Kidney capillary endothelial cell (primary cell): Measurements from ENCODE around the gene TSSC4.

Source experiments
- DNase-seq: peaks from one replicate; pipeline ENCODE4 v3.0.0-alpha.2; 2018; ENCODE audit warnings: low spot score

Gene TSSC4

GRCh38 chr11:2448661-2449547 is 48.4 kb downstream of the TSSC4 start:
- DNase-seq: no peak

- no peak for DNase-seq
Observed at GRCh38 chr11:2449548-2450320, 49.2 kb downstream of the TSSC4 start.

- no peak for DNase-seq
Observed at GRCh38 chr11:2450321-2451041, 49.9 kb downstream of the TSSC4 start.

- no peak for DNase-seq
Observed at GRCh38 chr11:2451336-2451735, 50.8 kb downstream of the TSSC4 start.

GRCh38 chr11:2451916-2452315 is 51.4 kb downstream of the TSSC4 start:
- DNase-seq: no peak

- DNase-seq: no peak
Observed at GRCh38 chr11:2452321-2453012, 51.9 kb downstream of the TSSC4 start.

GRCh38 chr11:2453436-2453835 is 52.9 kb downstream of the TSSC4 start:
- DNase-seq: no peak
